Right kidney (tissue), 9 donors: Measurements from ENCODE around the gene ZNF845.
A peak's percentile ranks its signal among the peaks of the same experiment; 100 is the strongest.
"Not testable (repeated sequence)": the region's sequence is repeated elsewhere in the genome, so short reads cannot be mapped to it uniquely, and the experiment has no call there.

Source experiments
- DNase-seq: peaks from one replicate; pipeline ENCODE4 v3.0.0-alpha.2; 2016
- long read RNA-seq, 8 donors: transcript quantifications; one replicate each; lab custom pipeline, GENCODE V29; 2026

Gene ZNF845
- long read RNA-seq, donor 1, result 0 reads
- long read RNA-seq, donor 2, result 0 reads
- long read RNA-seq, donor 3, result 0 reads
- long read RNA-seq, donor 4, partial matches to known transcripts, result 10 of 10 reads
- long read RNA-seq, donor 4, other reads (novel, unspliced or antisense), result 0 of 10 reads
- long read RNA-seq, donor 5, full-length matches to known transcripts, result 1 of 1 reads
- long read RNA-seq, donor 5, partial matches to known transcripts, result 0 of 1 reads
- long read RNA-seq, donor 5, other reads (novel, unspliced or antisense), result 0 of 1 reads
- long read RNA-seq, donor 6, result 0 reads
- long read RNA-seq, donor 7, full-length matches to known transcripts, result 1 of 1 reads
- long read RNA-seq, donor 7, partial matches to known transcripts, result 0 of 1 reads
- long read RNA-seq, donor 7, other reads (novel, unspliced or antisense), result 0 of 1 reads
- long read RNA-seq, donor 8, full-length matches to known transcripts, result 1 of 1 reads
- long read RNA-seq, donor 8, partial matches to known transcripts, result 0 of 1 reads
- long read RNA-seq, donor 8, other reads (novel, unspliced or antisense), result 0 of 1 reads

- peak; percentile 92 for DNase-seq
Measured at GRCh38 chr19:53333463-53334449, at the start of gene ZNF845. ZNF845 (plus strand) TSS chr19:53333749; CDS start chr19:53341308, 7,559 bp downstream.

GRCh38 chr19:53285087-53285486 is 48.5 kb upstream of the ZNF845 start:
- no peak for DNase-seq

- no peak for DNase-seq
Measured at GRCh38 chr19:53290758-53291549, 42.6 kb upstream of the ZNF845 start.

GRCh38 chr19:53294786-53295441 is 38.6 kb upstream of the ZNF845 start:
- no peak for DNase-seq

- DNase-seq, result not testable (repeated sequence)
Measured at GRCh38 chr19:53301341-53301740, 32.2 kb upstream of the ZNF845 start.

GRCh38 chr19:53308339-53308811 is 25.2 kb upstream of the ZNF845 start:
- DNase-seq, result peak; percentile 56

GRCh38 chr19:53311044-53311443 is 22.5 kb upstream of the ZNF845 start:
- DNase-seq, result no peak

- no peak for DNase-seq
Measured at GRCh38 chr19:53311897-53312296, 21.7 kb upstream of the ZNF845 start.

GRCh38 chr19:53328967-53329366 is 4.6 kb upstream of the ZNF845 start:
- peak; percentile 9 for DNase-seq

GRCh38 chr19:53332484-53332883 is 1.1 kb upstream of the ZNF845 start:
- DNase-seq, result no peak

- no peak for DNase-seq
Measured at GRCh38 chr19:53333066-53333462, 485 bp upstream of the ZNF845 start.

GRCh38 chr19:53344403-53344802 is 10.9 kb downstream of the ZNF845 start:
- not testable (repeated sequence) for DNase-seq

- DNase-seq, result no peak
Measured at GRCh38 chr19:53355739-53356138, 22.2 kb downstream of the ZNF845 start.

GRCh38 chr19:53357821-53358581 is 24.5 kb downstream of the ZNF845 start:
- DNase-seq, result no peak

GRCh38 chr19:53360056-53360455 is 26.5 kb downstream of the ZNF845 start:
- not testable (repeated sequence) for DNase-seq

GRCh38 chr19:53365134-53365898 is 31.8 kb downstream of the ZNF845 start, which contains the start of gene ZNF525:
ZNF525 (plus strand) TSS chr19:53365705; CDS start chr19:53372282, 6,577 bp downstream.
- peak; percentile 75 for DNase-seq

- DNase-seq, result no peak
Measured at GRCh38 chr19:53365899-53366493, 32.4 kb downstream of the ZNF845 start.

GRCh38 chr19:53372196-53372595 is 38.6 kb downstream of the ZNF845 start:
- no peak for DNase-seq

GRCh38 chr19:53374288-53374687 is 40.7 kb downstream of the ZNF845 start:
- DNase-seq, result no peak
